ENCODE measurements around the gene DPF1. TPM values are rescaled to one million over a fixed set of nuclear protein-coding genes. Genes with fewer than 3 reads are reported as not detected.

DPF1 gene
- total and polyA plus RNA-seq, 10 of the 15 experiments (the other 5 are each of a cell fraction or from before 2014, with no cell fraction given): 0.11 to 4.3 (median 2.4) TPM

- TF ChIP-seq ZNF592 (IDR thresholded peaks at IDR 0.05) (no peak), RCOR1 (conservative IDR thresholded peaks at IDR 0.05; ENCODE audit: low read depth, low read length) (no peak)
Measured at GRCh38 chr19:38263689-38264485, 39.9 kb upstream of the DPF1 start (continued).

GRCh38 chr19:38262585-38263268 is 38.7 kb upstream of the DPF1 start:
- WGBS (ENCODE audit: insufficient coverage, insufficient replicate concordance, low lambda C conversion rate, missing lambda C conversion rate): 95% methylated on average over 7 of the region's 7 CpGs
- Histone ChIP-seq H3K79me2 (ENCODE audit: control insufficient read depth, insufficient read depth, low read length) (no peaks in the 10 kb centered on the region), H3K4me3 (no peak overlapping the region), H3K9me3 (replicated peaks; ENCODE audit: control insufficient read depth, insufficient read depth, low read length) (no peaks in the 10 kb centered on the region), H4K20me1 (ENCODE audit: control insufficient read depth, insufficient read depth) (no peaks in the 10 kb centered on the region), H3K4me2 (ENCODE audit: control insufficient read depth, insufficient read depth) (no peak overlapping the region), H3K27ac (ENCODE audit: control insufficient read depth, insufficient read depth) (no peak overlapping the region), H3K36me3 (ENCODE audit: control insufficient read depth in 2 of 2, insufficient read depth in 2 of 2, low read length in 1 of 2) (no peaks in the 10 kb centered on the region), H3K4me1 (ENCODE audit: control insufficient read depth, insufficient read depth, low read length) (peaks cover 9% of the 10 kb centered on the region), H3K9ac (ENCODE audit: control insufficient read depth, insufficient read depth, low read length) (no peak overlapping the region), H3K27me3 (replicated peaks in 1 of 2; ENCODE audit: control insufficient read depth in 2 of 2, insufficient read depth in 2 of 2, low read length in 1 of 2) (peaks cover 0 to 2% of the 10 kb centered on the region in 2 experiments; a peak in 2 of 4 replicates), H2AFZ (ENCODE audit: control insufficient read depth, low read depth, low read length) (no peak overlapping the region)
- intact Hi-C loops (cut with micrococcal nuclease; ENCODE audit: unreplicated experiment) (no loop called here), in situ Hi-C loops (cut with MboI) (no loop called here)
- no peak for FAIRE-seq
- RAD21 ChIA-PET (ENCODE audit: unreplicated experiment): no interaction called here
- no peak for ATAC-seq
- no TSS peak for BruUV-seq (replicated peaks)
- POLR2A ChIA-PET: no interaction called here
- CTCF ChIA-PET: interaction anchor here (0.7 kb wide), 1 partner anchor 537 kb away, joined by 4 read pairs; no protein-coding TSS in a partner anchor
- SMC1A ChIA-PET (ENCODE audit: uncharacterized antibody, unreplicated experiment): no interaction called here
- no peak for DNase-seq (ENCODE audit: low read depth, low spot score)
- TF ChIP-seq FOS (IDR thresholded peaks at IDR 0.05; ENCODE audit: borderline replicate concordance, extremely low read depth, insufficient read length) (no peak), CBFB (IDR thresholded peaks at IDR 0.05; ENCODE audit: low read depth) (no peak), REST (IDR thresholded peaks at IDR 0.05; ENCODE audit: low read depth, low read length) (no peak), CUX1 (IDR thresholded peaks at IDR 0.05; ENCODE audit: insufficient replicate concordance, low read depth, low read length) (no peak)
